SK-N-SH treated with all-trans-retinoic acid at 6 μM for 48 hours (cell line): ENCODE results near the gene CILP.

Source experiments
- ATAC-seq: fragments of 200-7000 bp; cut with Tn5 transposase; 3 replicates; pipeline ENCODE4 v1.9.1; 2020; ENCODE audit warnings: mild to moderate bottlenecking, moderate library complexity
- ARNTL ChIP-seq: fragments of 450-650 bp; formaldehyde crosslinking; IDR thresholded peaks from 2 replicates; pipeline ENCODE4 v1.5.0; 2020; ENCODE audit warnings: low read depth, mild to moderate bottlenecking, moderate library complexity, borderline replicate concordance
- BACH2 ChIP-seq: fragments of 250-450 bp; sonication (Bioruptor Pico); IDR thresholded peaks from 2 replicates; pipeline ENCODE4 v1.9.0; 2021; ENCODE audit warnings: mild to moderate bottlenecking, borderline replicate concordance
- CSDC2 ChIP-seq: fragments of 250-450 bp; sonication (Bioruptor Pico); IDR thresholded peaks from 2 replicates; pipeline ENCODE4 v1.5.0; 2020; ENCODE audit warnings: mild to moderate bottlenecking, moderate library complexity
- ESRRG ChIP-seq: fragments of 250-450 bp; sonication (Bioruptor Pico); IDR thresholded peaks from 2 replicates; pipeline ENCODE4 v1.6.1; 2021; ENCODE audit warnings: mild to moderate bottlenecking
- GLIS3 ChIP-seq: fragments of 250-450 bp; sonication (Bioruptor Pico); IDR thresholded peaks from 2 replicates; pipeline ENCODE4 v1.5.0; 2020; ENCODE audit warnings: mild to moderate bottlenecking, moderate library complexity
- ISL1 ChIP-seq: fragments of 250-450 bp; sonication (Bioruptor Pico); IDR thresholded peaks from 2 replicates; pipeline ENCODE4 v2.1.2; 2022; ENCODE audit warnings: mild to moderate bottlenecking, moderate library complexity
- OSR1 ChIP-seq: fragments of 250-450 bp; sonication (Bioruptor Pico); IDR thresholded peaks from 2 replicates; pipeline ENCODE4 v1.8.0; 2022; ENCODE audit warnings: moderate library complexity, mild to moderate bottlenecking, inconsistent platforms
- PPARA ChIP-seq: fragments of 250-450 bp; sonication (Bioruptor Pico); IDR thresholded peaks from 2 replicates; pipeline ENCODE4 v1.5.0; 2020; ENCODE audit warnings: mild to moderate bottlenecking, borderline replicate concordance
- SNAI2 ChIP-seq: fragments of 250-450 bp; sonication (Bioruptor Pico); IDR thresholded peaks from 2 replicates; pipeline ENCODE4 v1.5.0; 2020; ENCODE audit warnings: mild to moderate bottlenecking, moderate library complexity
- TCF4 ChIP-seq: fragments of 250-450 bp; sonication (Bioruptor Pico); IDR thresholded peaks from 2 replicates; pipeline ENCODE4 v1.8.0; 2021; ENCODE audit warnings: mild to moderate bottlenecking, moderate library complexity, borderline replicate concordance
- TOX ChIP-seq: fragments of 250-450 bp; sonication (Bioruptor Pico); IDR thresholded peaks from 2 replicates; pipeline ENCODE4 v1.8.0; 2021; ENCODE audit warnings: mild to moderate bottlenecking, moderate library complexity, borderline replicate concordance
- ZC3H10 ChIP-seq: fragments of 250-450 bp; sonication (Bioruptor Pico); IDR thresholded peaks from 2 replicates; pipeline ENCODE4 v1.5.1; 2021; ENCODE audit warnings: mild to moderate bottlenecking, moderate library complexity
- ZFP3 ChIP-seq: fragments of 250-450 bp; sonication (Bioruptor Pico); IDR thresholded peaks from 2 replicates; pipeline ENCODE4 v1.5.0; 2020; ENCODE audit warnings: mild to moderate bottlenecking, moderate library complexity
- ZNF565 ChIP-seq: fragments of 450-650 bp; formaldehyde crosslinking; conservative IDR thresholded peaks from 2 replicates; pipeline ENCODE4 v1.5.0; 2020; ENCODE audit warnings: low read depth, mild to moderate bottlenecking, moderate library complexity
- ZNF70 ChIP-seq: fragments of 450-650 bp; formaldehyde crosslinking; IDR thresholded peaks from 2 replicates; pipeline ENCODE4 v1.5.0; 2020; ENCODE audit warnings: mild to moderate bottlenecking, moderate library complexity
- ZNF8 ChIP-seq: fragments of 450-650 bp; formaldehyde crosslinking; IDR thresholded peaks from 2 replicates; pipeline ENCODE4 v1.5.0; 2020; ENCODE audit warnings: mild to moderate bottlenecking, moderate library complexity
- TF ChIP-seq, protein P1 (sequence below): fragments of 250-450 bp; sonication (Bioruptor Pico); IDR thresholded peaks from 2 replicates; pipeline ENCODE4 v1.5.1; 2021; ENCODE audit warnings: mild to moderate bottlenecking, moderate library complexity
- TF ChIP-seq, protein P2 (sequence below): fragments of 250-450 bp; sonication (Bioruptor Pico); IDR thresholded peaks from 2 replicates; pipeline ENCODE4 v1.8.0; 2021; ENCODE audit warnings: low read depth, mild to moderate bottlenecking, moderate library complexity, borderline replicate concordance
- TF ChIP-seq, protein P3 (sequence below): fragments of 250-450 bp; sonication (Bioruptor Pico); IDR thresholded peaks from 2 replicates; pipeline ENCODE4 v1.5.0; 2020; ENCODE audit warnings: mild to moderate bottlenecking, moderate library complexity

The CILP gene

DNA sequence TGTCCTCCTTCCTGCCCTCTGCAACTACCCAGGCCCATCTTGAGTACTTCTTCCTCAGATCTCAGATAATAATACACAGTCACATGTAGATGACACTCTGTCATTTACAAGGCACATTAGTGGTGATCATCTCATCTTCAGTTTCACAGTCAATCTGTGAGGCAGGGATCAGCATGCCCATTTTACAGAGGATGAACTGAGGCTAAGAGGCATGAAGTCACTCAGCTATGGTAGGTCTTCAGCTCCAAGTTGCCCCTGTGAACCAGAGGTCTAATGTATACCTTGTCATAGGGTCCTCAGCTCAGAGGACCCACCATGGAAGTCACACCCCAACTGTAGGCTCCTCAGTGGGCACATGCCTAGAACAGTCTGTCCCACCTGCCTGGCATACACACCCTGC, 4.2 kb upstream of the CILP start:
- TF ChIP-seq TCF4 = no peak
- no peak for ATAC-seq

DNA sequence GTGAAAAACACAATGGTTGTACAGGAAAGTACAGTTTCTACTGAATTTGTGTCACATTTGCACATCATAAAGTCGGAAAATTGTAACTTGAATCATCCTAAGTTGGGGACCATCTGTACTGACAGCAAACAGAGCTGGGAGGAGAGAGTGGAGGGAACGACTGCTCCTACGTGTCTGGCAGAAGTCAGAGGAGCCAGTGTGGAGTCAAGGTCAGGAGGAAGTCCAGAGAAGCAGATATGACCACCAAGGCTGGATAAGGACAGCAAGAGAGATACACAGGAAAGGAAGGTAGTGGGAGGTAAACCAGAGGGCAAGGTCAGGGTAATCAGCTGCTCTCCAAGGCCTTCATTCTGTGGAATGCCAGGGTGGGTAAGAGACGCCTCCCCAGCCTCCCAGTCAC, 2.7 kb upstream of the CILP start:
- no peak for ATAC-seq
- TF ChIP-seq SNAI2 (CRISPR knock-in tag) = no peak
- no peak for TF ChIP-seq ARNTL
- TF ChIP-seq ZNF8 = no peak
- TF ChIP-seq, protein P1, sequence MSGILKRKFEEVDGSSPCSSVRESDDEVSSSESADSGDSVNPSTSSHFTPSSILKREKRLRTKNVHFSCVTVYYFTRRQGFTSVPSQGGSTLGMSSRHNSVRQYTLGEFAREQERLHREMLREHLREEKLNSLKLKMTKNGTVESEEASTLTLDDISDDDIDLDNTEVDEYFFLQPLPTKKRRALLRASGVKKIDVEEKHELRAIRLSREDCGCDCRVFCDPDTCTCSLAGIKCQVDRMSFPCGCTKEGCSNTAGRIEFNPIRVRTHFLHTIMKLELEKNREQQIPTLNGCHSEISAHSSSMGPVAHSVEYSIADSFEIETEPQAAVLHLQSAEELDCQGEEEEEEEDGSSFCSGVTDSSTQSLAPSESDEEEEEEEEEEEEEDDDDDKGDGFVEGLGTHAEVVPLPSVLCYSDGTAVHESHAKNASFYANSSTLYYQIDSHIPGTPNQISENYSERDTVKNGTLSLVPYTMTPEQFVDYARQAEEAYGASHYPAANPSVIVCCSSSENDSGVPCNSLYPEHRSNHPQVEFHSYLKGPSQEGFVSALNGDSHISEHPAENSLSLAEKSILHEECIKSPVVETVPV (CRISPR knock-in tag) = no peak
- no peak for TF ChIP-seq TOX (CRISPR knock-in tag)
- no peak for TF ChIP-seq GLIS3 (CRISPR knock-in tag)
- TF ChIP-seq ZNF70 (CRISPR knock-in tag) = no peak
- TF ChIP-seq ZC3H10 (CRISPR knock-in tag) = no peak
- TF ChIP-seq, protein P2, sequence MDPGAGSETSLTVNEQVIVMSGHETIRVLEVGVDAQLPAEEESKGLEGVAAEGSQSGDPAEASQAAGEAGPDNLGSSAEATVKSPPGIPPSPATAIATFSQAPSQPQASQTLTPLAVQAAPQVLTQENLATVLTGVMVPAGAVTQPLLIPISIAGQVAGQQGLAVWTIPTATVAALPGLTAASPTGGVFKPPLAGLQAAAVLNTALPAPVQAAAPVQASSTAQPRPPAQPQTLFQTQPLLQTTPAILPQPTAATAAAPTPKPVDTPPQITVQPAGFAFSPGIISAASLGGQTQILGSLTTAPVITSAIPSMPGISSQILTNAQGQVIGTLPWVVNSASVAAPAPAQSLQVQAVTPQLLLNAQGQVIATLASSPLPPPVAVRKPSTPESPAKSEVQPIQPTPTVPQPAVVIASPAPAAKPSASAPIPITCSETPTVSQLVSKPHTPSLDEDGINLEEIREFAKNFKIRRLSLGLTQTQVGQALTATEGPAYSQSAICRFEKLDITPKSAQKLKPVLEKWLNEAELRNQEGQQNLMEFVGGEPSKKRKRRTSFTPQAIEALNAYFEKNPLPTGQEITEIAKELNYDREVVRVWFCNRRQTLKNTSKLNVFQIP = no peak
- TF ChIP-seq, protein P3, sequence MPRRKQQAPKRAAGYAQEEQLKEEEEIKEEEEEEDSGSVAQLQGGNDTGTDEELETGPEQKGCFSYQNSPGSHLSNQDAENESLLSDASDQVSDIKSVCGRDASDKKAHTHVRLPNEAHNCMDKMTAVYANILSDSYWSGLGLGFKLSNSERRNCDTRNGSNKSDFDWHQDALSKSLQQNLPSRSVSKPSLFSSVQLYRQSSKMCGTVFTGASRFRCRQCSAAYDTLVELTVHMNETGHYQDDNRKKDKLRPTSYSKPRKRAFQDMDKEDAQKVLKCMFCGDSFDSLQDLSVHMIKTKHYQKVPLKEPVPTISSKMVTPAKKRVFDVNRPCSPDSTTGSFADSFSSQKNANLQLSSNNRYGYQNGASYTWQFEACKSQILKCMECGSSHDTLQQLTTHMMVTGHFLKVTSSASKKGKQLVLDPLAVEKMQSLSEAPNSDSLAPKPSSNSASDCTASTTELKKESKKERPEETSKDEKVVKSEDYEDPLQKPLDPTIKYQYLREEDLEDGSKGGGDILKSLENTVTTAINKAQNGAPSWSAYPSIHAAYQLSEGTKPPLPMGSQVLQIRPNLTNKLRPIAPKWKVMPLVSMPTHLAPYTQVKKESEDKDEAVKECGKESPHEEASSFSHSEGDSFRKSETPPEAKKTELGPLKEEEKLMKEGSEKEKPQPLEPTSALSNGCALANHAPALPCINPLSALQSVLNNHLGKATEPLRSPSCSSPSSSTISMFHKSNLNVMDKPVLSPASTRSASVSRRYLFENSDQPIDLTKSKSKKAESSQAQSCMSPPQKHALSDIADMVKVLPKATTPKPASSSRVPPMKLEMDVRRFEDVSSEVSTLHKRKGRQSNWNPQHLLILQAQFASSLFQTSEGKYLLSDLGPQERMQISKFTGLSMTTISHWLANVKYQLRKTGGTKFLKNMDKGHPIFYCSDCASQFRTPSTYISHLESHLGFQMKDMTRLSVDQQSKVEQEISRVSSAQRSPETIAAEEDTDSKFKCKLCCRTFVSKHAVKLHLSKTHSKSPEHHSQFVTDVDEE (CRISPR knock-in tag) = no peak
- TF ChIP-seq, all 23 proteins: peak for 0

DNA sequence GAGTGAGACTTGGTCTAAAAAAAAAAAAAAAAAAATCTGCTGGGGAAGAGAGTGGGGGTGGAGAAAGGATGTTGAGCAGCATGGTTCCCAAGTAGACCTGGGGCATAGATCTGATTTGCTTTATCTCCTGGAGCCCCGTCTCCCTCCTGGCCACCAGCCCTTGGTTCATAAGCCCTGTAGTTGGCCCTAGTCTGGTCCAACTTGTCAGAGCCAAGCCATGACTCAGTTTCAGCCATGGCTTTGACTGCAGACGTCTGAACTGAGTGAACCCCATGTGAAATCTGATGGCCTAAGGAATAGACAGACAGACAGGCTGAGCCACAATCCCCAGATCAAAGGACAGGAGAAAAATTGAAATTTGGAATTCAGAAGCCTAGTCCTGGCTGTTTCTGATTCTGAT, 2.0 kb upstream of the CILP start:
- no peak for TF ChIP-seq ARNTL
- TF ChIP-seq ESRRG (CRISPR knock-in tag) = no peak
- no peak for TF ChIP-seq ZFP3 (CRISPR knock-in tag)
- no peak for TF ChIP-seq PPARA
- TF ChIP-seq ZNF565 (CRISPR knock-in tag) = no peak
- no peak for TF ChIP-seq BACH2
- TF ChIP-seq TCF4 = no peak
- TF ChIP-seq SNAI2 (CRISPR knock-in tag) = no peak
- TF ChIP-seq OSR1 (CRISPR knock-in tag) = no peak
- TF ChIP-seq, all 23 proteins: peak for 0
- ATAC-seq = no peak

DNA sequence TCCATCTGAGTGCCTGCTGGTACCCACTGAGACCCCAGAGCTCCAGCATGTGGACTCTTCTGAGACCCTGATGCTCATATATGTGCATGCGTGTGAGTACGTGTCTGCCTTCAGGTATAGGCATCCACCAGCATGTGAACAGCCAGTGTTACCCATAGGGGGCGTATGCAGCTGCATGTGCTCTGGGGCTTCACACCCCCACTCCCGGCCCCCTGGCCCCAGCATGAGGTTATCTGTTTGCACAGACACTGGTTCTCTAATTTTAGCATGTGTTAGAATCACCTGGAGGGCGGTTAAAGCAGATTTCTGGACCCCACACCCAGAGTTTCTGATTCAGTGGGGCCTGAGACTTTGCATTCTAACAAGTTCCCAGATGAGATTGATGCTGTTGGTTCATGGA, 824 bp upstream of the CILP start:
- TF ChIP-seq BACH2 (no peak), ISL1 (CRISPR knock-in tag) (no peak), CSDC2 (CRISPR knock-in tag) (no peak)
- ATAC-seq = peak; percentile 65

DNA sequence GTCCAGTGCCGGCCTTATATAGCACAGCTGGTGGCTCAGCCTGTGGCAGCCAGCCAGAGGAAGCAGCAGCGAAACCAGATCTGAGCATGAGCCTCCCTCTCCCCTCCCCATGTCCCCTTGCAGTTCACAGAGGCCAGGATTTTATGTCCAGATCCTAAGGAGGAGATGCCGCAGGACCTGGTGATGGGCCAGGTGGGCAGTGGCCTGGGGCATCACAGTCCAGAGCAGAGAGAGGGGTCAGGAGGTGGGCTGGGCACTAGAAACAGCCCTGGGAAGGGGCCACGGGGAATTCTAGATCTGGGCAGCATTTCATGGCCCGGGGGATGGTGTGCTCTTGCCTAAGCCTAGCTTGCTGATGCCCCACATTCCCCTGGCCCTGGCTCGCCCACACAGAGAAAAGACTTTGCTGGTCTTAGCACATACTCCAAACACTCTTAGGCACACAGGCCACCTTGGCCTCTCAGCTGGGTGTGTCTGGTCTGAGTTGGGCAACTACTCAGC, 259 bp upstream of the CILP start:
- TF ChIP-seq, protein P1 (CRISPR knock-in tag) = no peak
- TF ChIP-seq ESRRG (CRISPR knock-in tag) (no peak), TCF4 (no peak), TOX (CRISPR knock-in tag) (no peak)
- TF ChIP-seq, protein P3 (CRISPR knock-in tag) = no peak
- TF ChIP-seq, protein P2 = no peak
- ATAC-seq = peak; percentile 78
